Non-pigmented ciliary epithelial cell (primary cell): ENCODE data around the gene M1AP.
"Not testable (repeated sequence)": the region's sequence is repeated elsewhere in the genome, so short reads cannot be mapped to it uniquely, and the experiment has no call there.

Source experiments
- DNase-seq: peaks from one replicate; pipeline ENCODE4 v3.0.0-alpha.2; 2010; ENCODE audit warnings: low read depth

The M1AP gene

DNA sequence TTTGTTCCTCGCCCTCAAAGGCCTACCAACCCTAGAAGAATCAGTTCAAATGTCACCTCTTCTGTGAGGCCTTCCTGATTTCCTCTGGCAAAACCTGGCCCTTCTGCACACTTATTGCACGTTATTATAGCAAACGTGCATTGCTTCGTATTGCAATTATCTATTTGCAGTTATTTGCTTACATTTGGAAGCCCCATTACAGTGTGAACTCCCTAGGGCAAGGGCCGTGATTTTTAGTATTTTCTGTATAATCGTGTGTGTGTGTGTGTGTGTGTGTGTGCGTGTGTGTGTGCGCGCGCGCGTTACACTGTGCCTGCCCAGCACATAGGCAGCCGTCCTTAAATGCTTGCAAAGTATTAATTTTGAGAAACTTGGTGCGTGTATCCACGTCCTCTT is 5.5 kb upstream of the M1AP start:
- DNase-seq = no peak

DNA sequence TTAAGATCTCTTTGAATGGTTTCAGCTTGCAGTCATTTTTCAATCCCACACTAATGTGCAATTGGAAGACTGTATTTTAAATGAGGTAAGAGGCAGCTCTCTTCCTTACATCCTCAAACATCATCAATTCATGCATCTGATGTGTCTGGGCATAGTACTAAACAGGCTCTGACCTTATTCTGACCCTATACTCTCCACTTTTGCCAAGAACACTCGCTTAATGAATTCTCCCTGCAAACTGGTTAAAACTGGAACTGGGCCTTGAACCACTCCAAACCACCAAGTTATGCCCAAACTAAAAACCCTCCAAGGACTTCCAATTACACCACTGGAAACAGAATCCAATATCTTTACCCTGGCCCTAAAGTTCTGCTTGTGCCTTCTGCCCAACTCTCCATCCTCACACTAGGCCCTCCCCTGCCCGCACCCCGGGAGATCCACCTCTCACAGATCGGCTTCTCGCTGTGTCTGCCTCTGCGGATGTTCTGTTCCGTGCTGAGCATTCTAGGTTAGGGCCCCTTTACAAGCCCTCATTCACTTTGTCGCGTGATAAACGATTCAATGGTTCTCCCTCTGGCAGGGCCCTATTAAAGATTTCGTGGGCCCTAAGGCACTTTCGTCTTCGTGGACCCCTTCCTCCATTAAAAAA is 1.2 kb downstream of the M1AP start:
- DNase-seq = no peak

DNA sequence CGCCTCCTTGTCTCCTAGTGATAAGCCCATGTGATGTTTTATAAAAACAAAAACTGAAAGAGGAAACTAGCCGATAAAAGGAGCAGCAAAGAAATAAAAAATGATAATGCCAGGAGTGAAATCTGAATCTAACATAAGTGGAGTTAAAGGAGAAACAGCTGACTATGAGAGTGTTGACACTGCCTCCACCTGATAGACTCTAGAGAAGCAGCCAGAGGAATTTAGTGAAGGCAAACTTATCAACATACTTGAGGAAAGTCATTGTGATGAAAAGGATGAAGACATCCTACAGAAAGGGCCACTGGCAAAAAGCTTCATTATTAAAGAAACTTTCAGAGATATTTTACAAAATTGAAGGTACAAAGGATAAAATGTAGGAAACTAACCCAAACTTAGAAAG is 1.9 kb downstream of the M1AP start:
- DNase-seq = no peak

DNA sequence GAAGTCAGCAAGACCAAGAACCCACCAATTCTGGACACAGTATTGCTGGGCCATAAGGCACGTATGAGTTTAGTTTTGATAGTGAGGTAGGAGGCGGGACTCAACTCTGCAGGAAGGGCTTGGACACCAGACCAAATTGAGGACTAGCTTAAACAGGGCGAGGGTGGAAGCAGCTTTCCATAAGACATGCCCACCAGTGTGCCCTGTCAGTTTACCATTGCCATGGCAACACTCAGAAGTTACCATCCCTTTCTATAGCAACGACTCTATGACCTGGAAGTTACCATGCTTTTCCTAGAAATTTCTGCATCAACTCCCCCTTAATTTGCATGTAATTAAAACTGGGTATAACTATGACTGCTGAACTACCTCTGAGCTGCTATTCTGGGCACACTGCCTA is 2.8 kb downstream of the M1AP start:
- no peak for DNase-seq

DNA sequence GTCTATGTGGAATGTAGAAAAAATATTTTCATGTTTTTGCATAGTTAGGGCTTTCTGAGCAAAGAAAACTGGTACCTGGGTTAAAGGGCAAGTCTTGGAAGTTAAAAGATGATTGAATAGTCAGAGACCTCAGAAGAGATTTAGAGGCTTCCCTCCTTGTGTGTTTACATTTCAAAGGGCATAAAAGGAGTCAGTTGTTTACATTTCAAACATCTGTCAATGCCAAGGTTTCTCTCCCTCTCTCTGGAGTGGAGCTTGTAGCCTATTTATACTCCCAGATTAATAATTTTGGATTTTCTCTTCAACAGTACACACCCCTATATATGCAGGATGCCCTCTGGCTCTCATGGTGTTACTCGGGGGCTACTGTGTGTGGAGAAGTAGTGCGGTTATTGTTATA is 8.6 kb downstream of the M1AP start:
- DNase-seq = no peak

DNA sequence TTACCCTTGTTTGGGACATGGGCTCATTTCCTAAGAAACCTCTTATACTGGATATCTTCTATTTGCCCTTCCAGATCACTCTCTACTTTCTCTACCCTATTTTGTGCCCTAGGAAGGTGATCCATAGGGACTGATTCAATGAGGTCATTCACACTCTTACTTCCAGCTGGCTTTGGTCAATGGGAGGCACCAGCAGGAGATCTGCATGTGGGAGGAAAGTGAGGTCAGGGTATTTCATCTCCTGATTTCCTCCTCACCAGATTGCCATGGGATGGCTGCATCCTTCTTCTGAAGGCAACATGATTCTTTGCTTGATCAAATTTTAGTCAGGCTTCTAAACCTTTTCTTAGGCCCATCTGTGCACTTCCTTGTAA is 15.2 kb downstream of the M1AP start:
- no peak for DNase-seq

DNA sequence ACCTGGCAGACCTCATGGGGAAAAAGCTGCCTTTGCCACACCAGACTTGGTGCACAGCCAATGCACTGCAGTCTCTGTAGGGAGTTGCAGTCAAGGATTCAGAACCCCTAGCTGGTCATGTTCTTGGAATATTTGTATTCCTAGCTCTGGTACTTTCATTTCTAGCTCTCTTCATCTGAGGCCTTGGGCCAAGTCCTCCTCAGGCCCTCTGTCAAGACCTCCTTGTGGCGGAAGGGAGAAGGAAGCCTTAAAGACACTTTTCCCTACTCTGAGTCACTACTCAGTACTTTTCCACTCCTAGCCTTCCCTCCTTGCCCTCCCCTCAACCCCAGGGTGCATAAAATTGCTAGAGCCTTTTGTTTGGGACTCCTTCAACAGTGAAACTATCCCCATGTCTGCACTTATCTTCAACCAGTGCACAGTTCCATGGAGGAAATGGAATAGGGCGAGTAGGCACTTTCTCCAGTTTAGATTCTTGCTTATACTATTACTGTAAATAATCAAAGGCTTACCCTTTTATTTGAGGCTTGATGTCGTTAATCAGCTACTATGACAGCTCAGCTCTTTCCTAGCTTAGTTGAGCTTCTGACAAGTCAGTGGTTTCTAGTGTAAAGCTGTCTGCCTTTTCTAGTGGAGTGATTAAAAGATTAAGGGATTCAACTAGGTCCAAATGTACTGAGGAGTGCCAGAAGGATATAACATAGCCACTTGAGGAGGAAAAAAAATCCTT is 15.8 kb downstream of the M1AP start:
- DNase-seq = no peak

DNA sequence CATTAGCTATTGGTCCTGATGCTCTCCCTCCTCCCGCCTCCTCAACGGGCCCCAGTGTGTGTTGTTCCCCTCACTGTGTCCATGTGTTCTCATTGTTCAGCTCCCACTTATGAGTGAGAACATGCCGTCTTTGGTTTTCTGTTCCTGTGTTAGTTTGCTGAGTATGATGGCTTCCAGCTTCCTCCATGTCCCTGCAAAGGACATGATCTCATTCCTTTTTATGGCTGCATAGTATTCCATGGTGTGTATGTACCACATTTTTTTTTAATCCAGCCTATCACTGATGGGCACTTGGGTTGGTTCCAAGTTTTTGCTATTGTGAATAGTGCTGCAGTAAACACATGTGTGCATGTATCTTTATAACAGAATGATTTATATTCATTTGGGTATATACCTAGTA is 17.7 kb downstream of the M1AP start:
- DNase-seq = not testable (repeated sequence)

DNA sequence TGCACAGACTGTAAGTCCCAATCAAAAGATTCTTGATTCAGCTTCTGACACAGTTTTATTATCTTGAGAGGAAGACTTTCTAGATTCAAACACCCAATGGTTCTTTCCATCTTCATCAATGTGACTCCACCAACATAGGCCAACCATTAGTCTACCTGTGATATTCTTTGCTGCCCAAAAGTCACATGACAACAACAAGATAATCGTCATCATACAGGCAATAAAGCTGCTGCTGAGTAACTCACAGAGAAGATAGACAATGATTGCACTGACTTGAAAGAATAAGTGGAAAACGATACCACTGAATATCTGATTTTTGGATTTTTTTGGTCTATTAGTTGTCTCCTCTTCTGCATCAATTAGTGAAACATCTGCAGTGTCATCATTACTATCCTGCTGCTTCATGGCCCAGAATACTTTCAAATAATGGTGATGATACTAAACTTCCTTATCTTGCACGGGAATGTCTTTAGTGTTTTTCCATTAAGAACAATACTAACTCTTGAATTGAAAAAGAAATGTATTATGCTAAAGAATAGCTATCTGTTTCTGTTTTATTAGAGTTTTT is 19.5 kb downstream of the M1AP start:
- DNase-seq = no peak

DNA sequence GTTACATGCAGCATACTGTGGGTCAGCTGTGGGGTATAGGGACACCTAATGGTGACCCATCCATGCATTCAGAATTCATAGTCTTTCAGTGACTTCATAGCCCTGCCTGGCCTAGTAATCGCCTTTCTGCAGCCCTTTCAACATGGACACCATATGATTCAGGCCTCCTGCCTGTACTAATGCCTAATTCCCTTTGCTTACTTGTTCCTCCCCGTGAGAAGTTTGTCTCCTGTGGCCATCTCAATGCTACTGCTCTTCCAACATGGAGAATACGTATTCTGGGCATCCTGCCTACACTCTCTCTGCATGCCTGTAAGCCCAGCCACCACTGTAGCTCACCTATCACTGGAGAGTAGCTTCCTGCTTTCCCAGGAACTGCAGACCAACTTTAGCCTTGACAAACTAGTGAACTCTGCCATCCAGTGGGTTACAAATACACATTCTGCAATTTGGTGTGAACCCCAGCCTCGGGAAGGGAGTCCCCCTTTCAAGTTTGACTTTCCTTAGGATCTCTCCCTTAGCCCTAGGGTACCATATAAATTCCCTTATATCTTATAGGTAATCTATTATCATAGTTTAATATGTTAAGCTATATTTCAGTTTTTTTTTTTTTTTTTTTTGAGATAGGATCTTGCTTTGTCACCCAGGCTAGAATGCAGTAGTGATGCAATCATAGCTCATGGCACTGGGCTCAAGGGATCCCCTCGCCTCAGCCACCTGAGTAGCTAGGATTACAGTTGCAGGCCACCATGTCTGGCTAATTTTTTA is 22.3 kb downstream of the M1AP start:
- DNase-seq = no peak

DNA sequence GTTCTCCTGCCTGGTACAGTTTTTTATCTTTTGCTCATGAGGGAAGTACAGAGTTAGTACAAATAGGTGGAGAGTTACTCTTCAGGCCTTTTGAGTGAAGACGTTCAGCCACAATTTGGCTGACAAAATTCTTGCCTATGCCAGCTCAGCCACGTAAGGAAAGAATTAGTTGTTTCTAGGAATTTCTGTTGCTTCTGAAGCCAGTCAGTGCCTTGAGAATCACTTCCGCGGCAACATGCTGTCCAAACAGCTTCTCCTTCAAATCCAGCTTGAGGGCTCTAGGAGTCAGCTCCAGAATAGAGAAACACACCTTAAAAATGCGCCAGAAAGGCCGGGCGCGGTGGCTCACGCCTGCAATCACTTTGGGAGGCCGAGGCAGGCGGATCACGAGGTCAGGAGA is 27.5 kb downstream of the M1AP start:
- DNase-seq = no peak

DNA sequence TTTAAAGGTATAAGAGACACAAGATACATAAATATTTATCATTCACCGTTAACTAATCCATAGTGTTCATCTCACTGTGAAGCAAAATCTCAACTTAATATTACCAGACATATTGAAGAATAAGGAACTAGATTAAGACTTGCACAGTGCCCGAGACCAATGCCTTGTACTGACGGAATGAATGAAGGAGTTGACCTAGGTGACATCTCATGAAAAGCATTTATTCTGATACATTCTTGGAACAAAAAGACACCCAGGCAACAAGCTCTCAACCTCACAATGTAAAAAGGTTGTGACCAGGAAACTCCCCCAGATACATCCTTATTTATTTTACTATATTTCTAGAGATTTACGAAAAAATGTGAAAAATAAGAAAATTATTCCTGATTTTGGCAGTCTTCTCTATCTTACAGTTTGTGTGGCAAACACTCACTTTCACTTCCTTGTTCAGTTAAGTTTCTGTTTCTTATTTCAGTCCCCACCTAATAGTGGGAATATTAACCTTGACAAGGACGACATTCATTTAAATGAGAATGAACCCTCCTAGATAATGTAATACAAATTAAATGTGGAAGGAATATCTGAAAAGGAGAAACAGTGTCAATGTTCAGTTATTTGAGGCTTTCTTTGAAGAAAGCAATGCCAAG is 28.4 kb downstream of the M1AP start:
- DNase-seq = no peak

DNA sequence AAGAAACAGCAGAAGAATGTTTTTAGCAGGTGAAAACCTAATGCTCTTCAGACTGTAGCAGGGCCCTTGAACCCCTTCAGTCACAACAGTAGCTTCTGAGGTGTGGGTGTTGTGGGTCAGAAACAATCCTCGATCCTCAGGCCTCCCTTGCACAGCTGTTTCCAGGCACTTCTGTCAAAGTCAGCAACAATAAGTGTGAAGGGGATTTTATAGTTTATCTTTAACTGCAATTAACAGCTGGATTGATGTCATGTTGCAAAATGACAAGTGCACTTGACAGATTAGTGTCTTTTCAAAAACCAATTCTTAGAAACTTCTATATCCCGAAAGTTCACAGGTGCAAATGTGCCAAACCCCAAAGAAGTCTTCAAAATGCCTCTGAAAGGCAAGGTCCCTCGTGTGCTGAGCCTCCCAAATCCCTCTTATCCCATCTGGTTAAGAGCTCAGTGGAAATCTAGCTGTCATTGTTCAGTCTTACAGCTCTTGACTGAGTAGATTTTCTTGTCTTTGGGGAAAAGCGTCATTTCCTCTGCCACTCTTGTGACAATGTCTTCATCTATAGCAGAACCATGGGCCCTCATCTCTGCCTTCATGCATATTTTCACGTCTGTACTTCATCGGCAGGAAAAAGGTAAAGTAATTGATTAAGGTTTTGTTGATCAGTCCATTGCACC is 29.6 kb downstream of the M1AP start:
- no peak for DNase-seq

DNA sequence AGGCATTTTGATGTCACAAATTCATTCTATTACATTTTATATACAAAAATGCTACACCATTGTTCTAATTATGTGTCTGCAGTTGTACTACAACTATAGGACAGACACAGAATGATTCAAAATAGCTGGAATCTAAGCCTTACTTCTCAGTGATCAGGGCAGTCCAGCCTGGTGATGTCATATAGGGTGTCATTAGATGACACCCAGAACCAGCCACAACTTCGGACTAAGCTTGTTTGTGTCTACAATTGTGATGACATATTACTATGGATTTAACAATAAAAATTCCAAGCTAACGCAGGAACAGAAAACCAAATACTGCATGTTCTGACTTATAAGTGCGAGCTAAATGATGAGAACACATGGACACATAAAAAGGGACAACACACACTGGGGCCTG is 31.0 kb downstream of the M1AP start:
- no peak for DNase-seq

DNA sequence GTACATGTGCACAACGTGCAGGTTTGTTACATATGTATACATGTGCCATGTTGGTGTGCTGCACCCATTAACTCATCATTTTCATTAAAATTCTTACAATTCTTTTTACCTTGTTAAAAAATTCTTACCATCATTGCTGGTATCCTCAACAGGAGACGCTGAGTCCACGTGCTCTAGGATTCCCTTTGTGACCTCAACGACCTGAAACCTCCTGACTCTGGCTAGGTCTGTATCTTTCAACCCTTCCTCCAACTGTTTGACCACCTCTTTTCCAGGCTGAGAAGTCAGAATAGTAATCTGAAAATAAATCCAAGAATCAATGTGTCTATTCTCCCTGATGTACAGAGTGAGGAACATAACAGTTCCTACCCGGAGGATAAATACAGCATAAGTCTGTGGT is 41.2 kb downstream of the M1AP start:
- no peak for DNase-seq

DNA sequence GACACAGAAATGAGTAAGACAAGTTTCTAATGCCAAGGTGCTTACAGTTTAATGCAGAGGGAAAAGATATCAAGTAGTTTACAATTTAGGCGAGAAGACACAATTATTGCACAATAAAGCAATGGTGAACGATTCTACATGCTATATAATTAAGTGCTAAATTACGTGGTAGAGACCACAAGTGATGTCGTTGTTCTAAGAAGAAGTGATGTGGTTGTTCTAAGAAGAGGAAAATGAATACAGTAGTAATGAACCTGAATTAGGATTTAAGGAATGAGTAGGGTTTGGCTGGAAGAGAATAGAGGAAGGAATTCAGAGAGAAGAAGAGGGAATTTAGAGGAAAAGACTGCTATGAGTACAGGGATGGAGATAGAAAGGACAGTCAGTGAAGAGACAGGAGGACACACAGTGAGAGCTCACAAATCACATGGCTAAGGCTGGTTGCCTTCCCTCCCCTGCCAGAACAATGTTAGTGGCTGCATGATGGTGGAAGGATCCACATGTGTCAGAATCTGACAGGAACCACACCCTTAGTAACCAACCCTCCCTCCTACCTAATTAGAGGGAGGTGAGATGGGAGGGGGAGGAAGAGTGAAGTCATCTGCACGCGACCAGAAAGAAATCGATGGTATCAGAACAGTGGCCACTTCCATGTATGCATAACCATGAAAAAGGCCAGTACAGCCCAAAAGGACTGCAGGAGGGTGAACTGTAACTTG is 44.7 kb downstream of the M1AP start:
- no peak for DNase-seq

DNA sequence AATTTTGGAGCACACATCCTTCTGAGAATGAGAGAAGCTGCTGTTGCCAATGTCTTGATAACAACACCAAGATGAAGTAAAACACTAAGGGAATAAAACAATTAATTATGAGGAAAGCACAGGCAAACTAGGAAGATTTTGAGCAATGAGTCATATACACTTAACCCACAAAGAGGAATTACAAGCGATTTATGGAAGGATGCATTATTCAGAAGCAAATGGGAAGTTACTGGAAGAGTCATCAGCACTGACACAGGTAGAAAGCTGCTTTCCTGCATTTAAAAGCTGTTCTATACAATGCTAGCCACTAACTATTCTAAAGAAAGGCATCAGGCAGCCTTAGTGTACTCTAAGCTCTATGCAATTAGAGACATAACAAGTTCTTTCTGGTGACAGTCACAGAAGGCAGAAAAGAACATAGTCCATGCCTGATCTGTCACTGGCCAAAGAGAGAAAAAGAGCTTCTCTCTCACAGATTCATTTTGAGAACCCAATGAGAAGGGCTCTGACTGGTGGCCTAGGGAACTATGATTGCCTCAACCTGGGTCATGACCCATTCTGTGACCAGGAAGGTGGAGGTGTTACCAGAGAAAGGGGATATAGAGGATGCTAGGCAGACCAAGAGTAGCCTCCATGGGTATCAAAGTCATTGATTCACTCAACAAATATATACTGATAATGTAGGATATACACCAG is 45.4 kb downstream of the M1AP start:
- no peak for DNase-seq

DNA sequence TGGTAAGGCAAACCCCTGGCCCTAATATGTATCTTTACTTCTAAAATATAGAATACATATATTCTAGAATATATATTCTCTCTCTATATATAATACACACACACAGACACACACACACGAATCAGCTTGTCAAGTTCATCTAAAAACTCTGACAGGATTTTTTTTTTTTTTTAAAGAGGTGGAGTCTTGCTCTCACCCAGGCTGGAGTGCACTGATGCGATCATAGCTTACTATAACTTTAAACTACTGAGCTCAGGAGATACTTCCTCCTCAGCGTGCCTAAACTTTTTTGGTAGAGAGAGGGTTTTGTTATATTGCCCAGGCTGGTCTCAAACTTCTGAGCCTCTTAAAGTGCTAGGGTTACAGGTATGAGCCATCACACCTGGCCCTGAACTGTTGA is 48.5 kb downstream of the M1AP start:
- DNase-seq = no peak

DNA sequence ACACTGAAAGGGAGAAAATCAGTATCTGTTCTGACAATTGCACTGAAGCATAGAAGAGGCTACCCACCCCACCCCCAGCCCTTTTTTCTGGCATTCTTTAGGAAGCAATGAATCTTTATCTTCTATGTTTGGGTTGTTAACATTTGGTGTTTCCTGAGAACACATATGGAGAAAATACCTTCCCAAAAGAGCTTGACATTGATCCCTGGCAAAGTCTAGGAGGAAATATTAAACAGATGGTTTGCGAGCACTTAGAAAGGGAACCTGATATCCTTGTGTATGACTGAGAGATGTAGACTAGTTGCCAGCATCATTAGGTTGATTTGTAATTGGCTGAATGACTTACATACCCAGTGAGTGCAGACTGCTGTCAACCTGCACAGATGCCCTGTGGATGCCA is 50.7 kb downstream of the M1AP start:
- DNase-seq = no peak

DNA sequence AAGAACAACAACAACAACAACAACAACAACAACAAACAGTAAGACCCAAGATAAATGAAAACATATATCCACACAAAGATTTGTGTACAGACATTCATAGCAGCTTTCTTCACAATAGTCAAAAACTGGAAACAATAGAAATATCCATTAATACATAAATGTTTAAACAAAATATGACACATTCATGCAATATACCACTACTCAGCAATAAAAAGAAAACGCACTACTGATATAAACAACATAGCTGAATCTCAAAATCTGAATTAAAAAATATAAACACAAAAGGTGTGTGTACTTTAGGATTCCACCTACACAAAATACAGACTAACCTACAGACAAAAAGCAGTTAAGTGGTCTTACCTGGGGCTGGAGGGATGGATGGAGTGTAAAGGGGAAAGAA is 51.5 kb downstream of the M1AP start:
- DNase-seq = no peak
